Pancreas (tissue), 10 donors: ENCODE measurements around the gene TTLL6. TPM values are rescaled to one million over a fixed set of nuclear protein-coding genes. Genes with fewer than 3 reads are reported as not detected.
"Not testable (repeated sequence)": the region's sequence is repeated elsewhere in the genome, so short reads cannot be mapped to it uniquely, and the experiment has no call there.

Experiments
- ATAC-seq, 4 donors: fragments of 200-7000 bp; cut with Tn5 transposase; one replicate each; pipeline versions ENCODE4 v1.8.0 to v1.9.1; 2020; ENCODE audit warnings: mild to moderate bottlenecking in 4 of 4, moderate library complexity in 4 of 4
- DNase-seq, 6 donors: peaks; one replicate each; pipeline ENCODE4 v3.0.0-alpha.2; 2020
- FAIRE-seq: peaks from 2 replicates; lab custom pipeline; 2012; peaks lifted over from hg19 to GRCh38; lab: Jason Lieb, UNC
- H3K27ac ChIP-seq, 4 donors: fragments of 200-600 bp; sonication (generic); 1 replicate in 3 of 4; 2 replicates in 1 of 4; pipeline versions ENCODE4 v1.5.0 to v1.8.0; 2020
- H3K27me3 ChIP-seq, 4 donors: fragments of 200-600 bp; one replicate each; pipeline ENCODE4 v1.8.0; 2021
- H3K36me3 ChIP-seq, 3 donors: fragments of 200-600 bp; sonication (generic) in 1 of 3; one replicate each; pipeline versions ENCODE4 v1.5.0 to v1.8.0; 2020 to 2021
- H3K4me1 ChIP-seq, 3 donors: fragments of 200-600 bp; one replicate each; pipeline ENCODE4 v1.8.0; 2021
- H3K4me3 ChIP-seq, 4 donors: fragments of 200-600 bp; sonication (generic) in 2 of 4; one replicate each; pipeline versions ENCODE4 v1.5.0 to v1.8.0; 2020 to 2021
- H3K9me3 ChIP-seq, 4 donors: fragments of 200-600 bp; one replicate each; pipeline ENCODE4 v1.8.0; 2021
- CTCF ChIP-seq, 4 donors: fragments of 200-600 bp; sonication (generic) in 3 of 4; IDR thresholded peaks; one replicate each; pipeline versions ENCODE4 v1.5.0 to v1.8.0; 2021; ENCODE audit warnings: antibody characterized with exemption in 4 of 4
- WGBS, 2 donors: extraction: QIAGEN DNeasy Blood & Tissue Kit; methylation state at CpG; one replicate each; pipeline ENCODE4 v1.1.7; 2013; 5-methylcytosine and 5-hydroxymethylcytosine counted together
- intact Hi-C, 3 donors: fragments of 100-400 bp; cut with DNase I; formaldehyde crosslinking; loops; one replicate each; pipeline versions ENCODE4 v1.11.1 to v1.14.2; 2022
- polyA plus RNA-seq, 2 donors: library from polyadenylated mRNA; stranded (reverse); fragments of 200-250 nt; gene quantifications; one replicate each; pipeline ENCODE4 v1.2.3, GENCODE V29; 2013
- total RNA-seq, 6 donors: library from RNA; stranded (reverse); fragmentation: NEBNext Ultra II Directional in 4 of 6; extraction: Animal tissue kit (Norgen Biotek cat#: 25700) in 4 of 6; gene quantifications; one replicate each; pipeline versions ENCODE4 v1.2.1 to v1.2.4, GENCODE V29; 2021 to 2023
- donor health status: healthy with polysubstance abuse.
- donor health status: DM: no; HTN: no; CAD: no; lungs with moderate emphysema.
- donor health status: DM: no; HTN: no; CAD: no.
- donor health status: control.
- donor health status: control.
- donor health status: Bipolar disorder and iron deficiency.
- donor health status: DM: yes; HTN: yes; CAD: no.
- donor health status: DM: no; HTN: no; CAD: no.
- donor health status: DM: no; HTN: no; CAD: no.
- donor health status: DM: yes; HTN: yes; CAD: no.

TTLL6 gene
- total and polyA plus RNA-seq, 8 donors: 0.40 to 6.0 (median 0.77) TPM

GRCh38 chr17:48719642-48720265 lies 97.3 kb downstream of the TTLL6 start:
- intact Hi-C loops: loop anchor here in 2 of 3 donors (10.0 kb wide), 2 partner anchors 165 to 315 kb away; no protein-coding TSS in a partner anchor

GRCh38 chr17:48718761-48719641 lies 98.0 kb downstream of the TTLL6 start:
- no peak for FAIRE-seq
- Histone ChIP-seq H3K4me1 (peaks cover 0 to under 1% (median 0%) of the 10 kb centered on the region in 3 donors), H3K9me3 (no peaks in the 10 kb centered on the region), H3K27me3 (peaks cover 10 to 78% (median 21%) of the 10 kb centered on the region in 4 donors), H3K36me3 (no peaks in the 10 kb centered on the region), H3K4me3 (no peak overlapping the region), H3K27ac (no peak overlapping the region)
- intact Hi-C loops: no loop called here
- peak in 1 of 4 donors; percentile 38 for ATAC-seq
- TF ChIP-seq CTCF (IDR thresholded peaks at IDR 0.05): no peak
- DNase-seq: no peak
- 9 to 11% methylated on average over 77 to 80 of the region's 80 CpGs for WGBS, 2 donors

More at GRCh38 chr17:48719642-48720265, 97.3 kb downstream of the TTLL6 start:
- 12 to 13% methylated on average over 37 of the region's 37 CpGs for WGBS, 2 donors
- no peak overlapping the region for H3K4me3 ChIP-seq
- H3K27ac ChIP-seq: no peak overlapping the region
- DNase-seq (no peak), ATAC-seq (no peak), FAIRE-seq (no peak)
- peaks cover 0 to 5% (median 0%) of the 10 kb centered on the region in 3 donors for H3K4me1 ChIP-seq
- no peaks in the 10 kb centered on the region for H3K9me3 ChIP-seq
- H3K27me3 ChIP-seq: peaks cover 14 to 83% (median 22%) of the 10 kb centered on the region in 4 donors
- no peaks in the 10 kb centered on the region for H3K36me3 ChIP-seq
- no peak for TF ChIP-seq CTCF (IDR thresholded peaks at IDR 0.05)

- ATAC-seq (no peak), DNase-seq (no peak), FAIRE-seq (no peak)
- 18% methylated on average over 24 of the region's 24 CpGs for WGBS, 2 donors
- H3K36me3 ChIP-seq: no peaks in the 10 kb centered on the region
- H3K4me3 ChIP-seq: no peak overlapping the region
- H3K4me1 ChIP-seq: no peaks in the 10 kb centered on the region
- no peak for TF ChIP-seq CTCF (IDR thresholded peaks at IDR 0.05)
- H3K9me3 ChIP-seq: no peaks in the 10 kb centered on the region
- peaks cover 6 to 71% (median 21%) of the 10 kb centered on the region in 4 donors for H3K27me3 ChIP-seq
- H3K27ac ChIP-seq: no peak overlapping the region
- intact Hi-C loops: no loop called here
These were observed 98.7 kb downstream of the TTLL6 start for GRCh38 chr17:48718227-48718760.

- no peaks in the 10 kb centered on the region for H3K9me3 ChIP-seq
- no peak for DNase-seq
- 9 to 15% methylated on average over 10 of the region's 10 CpGs for WGBS, 2 donors
- no peak for ATAC-seq
- H3K36me3 ChIP-seq: no peaks in the 10 kb centered on the region
- FAIRE-seq: no peak
- H3K27me3 ChIP-seq: peaks cover 6 to 65% (median 19%) of the 10 kb centered on the region in 4 donors
- H3K4me3 ChIP-seq: no peak overlapping the region
- intact Hi-C loops: no loop called here
- no peak overlapping the region for H3K27ac ChIP-seq
- no peaks in the 10 kb centered on the region for H3K4me1 ChIP-seq
- no peak for TF ChIP-seq CTCF (IDR thresholded peaks at IDR 0.05)
These were observed 99.4 kb downstream of the TTLL6 start for GRCh38 chr17:48717367-48718226.

- H3K27ac ChIP-seq, H3K4me1 ChIP-seq, H3K9me3 ChIP-seq, intact Hi-C loops, ATAC-seq, H3K4me3 ChIP-seq, H3K36me3 ChIP-seq, FAIRE-seq, DNase-seq: not testable (repeated sequence)
- H3K27me3 ChIP-seq: peaks cover 6 to 55% (median 17%) of the 10 kb centered on the region in 4 donors
- WGBS, 2 donors: 47 to 50% methylated on average over 3 of the region's 3 CpGs
These were observed 100.5 kb downstream of the TTLL6 start for GRCh38 chr17:48716549-48716948.
